Globus pallidus (tissue), 1 donor: ENCODE measurements around the gene TMEM116.
A peak's percentile ranks its signal among the peaks of the same experiment; 100 is the strongest.

ENCODE experiments used
- DNase-seq: peaks from one replicate; pipeline ENCODE4 v3.0.0-alpha.2; 2015; ENCODE audit warnings: low spot score

The TMEM116 gene

GRCh38 chr12:111893287-111893686 lies 119.7 kb downstream of the TMEM116 start:
- no peak for DNase-seq

DNA sequence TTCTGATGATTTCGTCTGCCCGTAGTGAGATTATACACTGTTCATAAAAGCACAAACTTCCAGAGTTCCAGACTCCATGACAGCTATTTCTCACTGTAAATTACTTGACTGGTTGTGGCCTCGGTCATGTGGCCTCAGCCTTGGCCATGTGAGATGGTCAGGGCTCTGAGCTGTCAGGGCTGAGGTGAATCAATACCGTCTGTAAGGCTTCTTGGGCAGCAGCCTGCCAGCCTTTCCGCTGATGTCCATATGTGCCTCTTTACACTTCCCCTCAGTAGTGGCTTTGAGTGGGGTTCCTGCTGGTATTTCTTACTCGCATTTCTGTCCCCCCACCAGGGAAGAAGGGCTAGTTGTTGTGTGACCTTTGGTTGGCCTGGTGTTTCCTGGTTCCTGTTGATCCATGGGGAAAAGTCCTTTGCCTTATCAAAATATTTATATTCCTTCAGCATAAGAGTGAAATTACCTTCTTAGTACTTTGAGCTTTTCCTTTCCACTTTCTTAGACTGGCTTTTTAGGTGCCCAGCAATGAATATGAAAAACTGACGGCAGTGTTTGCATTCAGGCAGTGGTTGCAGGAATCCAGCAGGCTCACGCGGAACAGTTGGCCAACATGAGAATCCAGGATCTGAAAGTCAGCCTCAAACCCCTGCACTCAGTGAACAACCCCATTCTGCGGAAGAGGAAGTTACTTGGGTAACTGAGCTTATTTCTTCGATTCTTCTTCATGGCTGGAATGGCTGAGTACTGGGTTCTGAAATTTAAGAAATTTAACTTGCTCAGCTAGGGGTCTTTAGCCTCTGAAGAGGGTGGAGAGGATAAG lies 124.8 kb downstream of the TMEM116 start:
- DNase-seq, result peak; percentile 33

- no peak for DNase-seq
Observed at GRCh38 chr12:111886662-111887545, 126.1 kb downstream of the TMEM116 start.

- no peak for DNase-seq
Observed at GRCh38 chr12:111881716-111882115, 131.2 kb downstream of the TMEM116 start.
